Pancreas (tissue), 10 donors: Measurements from ENCODE around the gene EPN2. TPM values are rescaled to one million over a fixed set of nuclear protein-coding genes. Genes with fewer than 3 reads are reported as not detected.

ENCODE experiments used
- ATAC-seq, 4 donors: fragments of 200-7000 bp; cut with Tn5 transposase; one replicate each; pipeline versions ENCODE4 v1.8.0 to v1.9.1; 2020; ENCODE audit warnings: mild to moderate bottlenecking in 4 of 4, moderate library complexity in 4 of 4
- DNase-seq, 6 donors: peaks; one replicate each; pipeline ENCODE4 v3.0.0-alpha.2; 2020
- FAIRE-seq: peaks from 2 replicates; lab custom pipeline; 2012; peaks lifted over from hg19 to GRCh38; lab: Jason Lieb, UNC
- H3K27ac ChIP-seq, 4 donors: fragments of 200-600 bp; sonication (generic); 1 replicate in 3 of 4; 2 replicates in 1 of 4; pipeline versions ENCODE4 v1.5.0 to v1.8.0; 2020
- H3K27me3 ChIP-seq, 4 donors: fragments of 200-600 bp; one replicate each; pipeline ENCODE4 v1.8.0; 2021
- H3K36me3 ChIP-seq, 3 donors: fragments of 200-600 bp; sonication (generic) in 1 of 3; one replicate each; pipeline versions ENCODE4 v1.5.0 to v1.8.0; 2020 to 2021
- H3K4me1 ChIP-seq, 3 donors: fragments of 200-600 bp; one replicate each; pipeline ENCODE4 v1.8.0; 2021
- H3K4me3 ChIP-seq, 4 donors: fragments of 200-600 bp; sonication (generic) in 2 of 4; one replicate each; pipeline versions ENCODE4 v1.5.0 to v1.8.0; 2020 to 2021
- H3K9me3 ChIP-seq, 4 donors: fragments of 200-600 bp; one replicate each; pipeline ENCODE4 v1.8.0; 2021
- CTCF ChIP-seq, 4 donors: fragments of 200-600 bp; sonication (generic) in 3 of 4; IDR thresholded peaks; one replicate each; pipeline versions ENCODE4 v1.5.0 to v1.8.0; 2021; ENCODE audit warnings: antibody characterized with exemption in 4 of 4
- WGBS, 2 donors: extraction: QIAGEN DNeasy Blood & Tissue Kit; methylation state at CpG; one replicate each; pipeline ENCODE4 v1.1.7; 2013; 5-methylcytosine and 5-hydroxymethylcytosine counted together
- intact Hi-C, 3 donors: fragments of 100-400 bp; cut with DNase I; formaldehyde crosslinking; loops; one replicate each; pipeline versions ENCODE4 v1.11.1 to v1.14.2; 2022
- polyA plus RNA-seq, 2 donors: library from polyadenylated mRNA; stranded (reverse); fragments of 200-250 nt; gene quantifications; one replicate each; pipeline ENCODE4 v1.2.3, GENCODE V29; 2013
- total RNA-seq, 6 donors: library from RNA; stranded (reverse); fragmentation: NEBNext Ultra II Directional in 4 of 6; extraction: Animal tissue kit (Norgen Biotek cat#: 25700) in 4 of 6; gene quantifications; one replicate each; pipeline versions ENCODE4 v1.2.1 to v1.2.4, GENCODE V29; 2021 to 2023
- donor health status: healthy with polysubstance abuse.
- donor health status: DM: no; HTN: no; CAD: no; lungs with moderate emphysema.
- donor health status: DM: no; HTN: no; CAD: no.
- donor health status: control.
- donor health status: control.
- donor health status: Bipolar disorder and iron deficiency.
- donor health status: DM: yes; HTN: yes; CAD: no.
- donor health status: DM: no; HTN: no; CAD: no.
- donor health status: DM: no; HTN: no; CAD: no.
- donor health status: DM: yes; HTN: yes; CAD: no.

EPN2 gene
- total and polyA plus RNA-seq, 8 donors = 13.4 to 29.4 (median 15.7) TPM

- TF ChIP-seq CTCF (IDR thresholded peaks at IDR 0.05) = no peak
- FAIRE-seq (no peak), DNase-seq (no peak), ATAC-seq (no peak)
- WGBS, 2 donors = 86 to 91% methylated on average over 5 of the region's 5 CpGs
- no peaks in the 10 kb centered on the region for H3K27me3 ChIP-seq
- no peaks in the 10 kb centered on the region for H3K4me1 ChIP-seq
- no peaks in the 10 kb centered on the region for H3K9me3 ChIP-seq
- H3K4me3 ChIP-seq = no peak overlapping the region
- no peak overlapping the region for H3K27ac ChIP-seq
- intact Hi-C loops = no loop called here
- H3K36me3 ChIP-seq = peaks cover 0 to 30% (median 7%) of the 10 kb centered on the region in 3 donors
Measured at GRCh38 chr17:19311016-19311415, 73.8 kb downstream of the EPN2 start.

GRCh38 chr17:19311421-19312215 is 74.5 kb downstream of the EPN2 start:
- no peak overlapping the region for H3K4me3 ChIP-seq
- DNase-seq = no peak
- no peaks in the 10 kb centered on the region for H3K4me1 ChIP-seq
- 90% methylated on average over 6 of the region's 6 CpGs for WGBS, 2 donors
- no peak for FAIRE-seq
- intact Hi-C loops = no loop called here
- no peak for ATAC-seq
- H3K27ac ChIP-seq = no peak overlapping the region
- H3K27me3 ChIP-seq = no peaks in the 10 kb centered on the region
- peaks cover 0 to 30% (median 7%) of the 10 kb centered on the region in 3 donors for H3K36me3 ChIP-seq
- no peak for TF ChIP-seq CTCF (IDR thresholded peaks at IDR 0.05)
- no peaks in the 10 kb centered on the region for H3K9me3 ChIP-seq

GRCh38 chr17:19312406-19312805 is 75.2 kb downstream of the EPN2 start:
- ATAC-seq = no peak
- H3K27me3 ChIP-seq = no peaks in the 10 kb centered on the region
- no peaks in the 10 kb centered on the region for H3K9me3 ChIP-seq
- no peak for TF ChIP-seq CTCF (IDR thresholded peaks at IDR 0.05)
- no peak overlapping the region for H3K27ac ChIP-seq
- H3K4me3 ChIP-seq = no peak overlapping the region
- no peak for DNase-seq
- peaks cover 0 to 30% (median 7%) of the 10 kb centered on the region in 3 donors for H3K36me3 ChIP-seq
- no peaks in the 10 kb centered on the region for H3K4me1 ChIP-seq
- FAIRE-seq = no peak
- intact Hi-C loops = no loop called here
- 89 to 95% methylated on average over 7 of the region's 7 CpGs for WGBS, 2 donors

- Histone ChIP-seq H3K36me3 (peaks cover 0 to 30% (median 7%) of the 10 kb centered on the region in 3 donors), H3K9me3 (no peaks in the 10 kb centered on the region), H3K4me1 (no peaks in the 10 kb centered on the region), H3K27ac (no peak overlapping the region), H3K27me3 (no peaks in the 10 kb centered on the region), H3K4me3 (no peak overlapping the region)
- WGBS, 2 donors = 89 to 91% methylated on average over 13 of the region's 13 CpGs
- intact Hi-C loops = no loop called here
- ATAC-seq = no peak
- no peak for FAIRE-seq
- DNase-seq = no peak
- TF ChIP-seq CTCF (IDR thresholded peaks at IDR 0.05) = no peak
Measured at GRCh38 chr17:19313066-19313745, 76.0 kb downstream of the EPN2 start.
